Fibroblast of lung (primary cell): ENCODE results near the gene TSGA10. TPM values are rescaled to one million over a fixed set of nuclear protein-coding genes. Genes with fewer than 3 reads are reported as not detected.
"Not testable (repeated sequence)": the region's sequence is repeated elsewhere in the genome, so short reads cannot be mapped to it uniquely, and the experiment has no call there.

Source experiments
- DNase-seq, 2 donors: peaks; one replicate each; pipeline versions ENCODE4 v3.0.0 to v3.0.0-alpha.2; 2010; ENCODE audit warnings: low read depth in 2 of 2
- H2AFZ ChIP-seq: 2 replicates; pipeline ENCODE4 v1.5.1; 2012; ENCODE audit warnings: low read length, control low read depth, inconsistent platforms
- H3K27ac ChIP-seq: 2 replicates; pipeline ENCODE4 v1.5.1; 2011; ENCODE audit warnings: low read length, control low read depth; ENCODE audit not compliant: insufficient read depth
- H3K27me3 ChIP-seq: 2 replicates; pipeline ENCODE4 v1.5.1; 2011; ENCODE audit warnings: mild to moderate bottlenecking, low read length; ENCODE audit not compliant: control insufficient read depth, insufficient read depth
- H3K36me3 ChIP-seq: 2 replicates; pipeline ENCODE4 v1.5.1; 2011; ENCODE audit warnings: low read length; ENCODE audit not compliant: control insufficient read depth, insufficient read depth
- H3K4me1 ChIP-seq: 2 replicates; pipeline ENCODE4 v1.5.1; 2011; ENCODE audit warnings: low read length; ENCODE audit not compliant: control insufficient read depth, insufficient read depth; ENCODE audit errors: extremely low read depth
- H3K4me2 ChIP-seq: 2 replicates; pipeline ENCODE4 v1.5.1; 2011; ENCODE audit warnings: low read length, control low read depth; ENCODE audit not compliant: insufficient read depth; ENCODE audit errors: extremely low read depth
- H3K4me3 ChIP-seq, 4 experiments: fragments of 200-600 bp in 1 of 4; sonication (generic) in 1 of 4; replicated peaks in 1 of 4; 2 replicates each; pipeline ENCODE4 v1.5.1; 2011 to 2016; ENCODE audit warnings: low read length in 4 of 4, low read depth in 3 of 4, mild to moderate bottlenecking in 3 of 4, control low read depth in 2 of 4, inconsistent platforms in 1 of 4, mixed read lengths in 1 of 4; ENCODE audit not compliant: insufficient read depth in 1 of 4; ENCODE audit errors: control extremely low read depth in 1 of 4
- H3K79me2 ChIP-seq: 2 replicates; pipeline ENCODE4 v1.5.1; 2012; ENCODE audit warnings: mild to moderate bottlenecking, low read length, inconsistent platforms; ENCODE audit not compliant: control insufficient read depth, insufficient read depth
- H3K9ac ChIP-seq: 2 replicates; pipeline ENCODE4 v1.5.1; 2011; ENCODE audit warnings: mild to moderate bottlenecking, low read length, control low read depth; ENCODE audit not compliant: insufficient read depth
- H3K9me3 ChIP-seq: 2 replicates; pipeline ENCODE4 v1.5.1; 2012; ENCODE audit warnings: low read depth, low read length; ENCODE audit not compliant: control insufficient read depth, insufficient read depth
- H4K20me1 ChIP-seq: 2 replicates; pipeline ENCODE4 v1.5.1; 2011; ENCODE audit warnings: low read length; ENCODE audit not compliant: control insufficient read depth, insufficient read depth; ENCODE audit errors: extremely low read depth
- CTCF ChIP-seq, 2 donors: IDR thresholded peaks in 1 of 2; conservative IDR thresholded peaks in 1 of 2; 1 replicate in 1 of 2; 2 replicates in 1 of 2; pipeline ENCODE4 v1.5.1; 2011 to 2012; ENCODE audit warnings: low read length in 2 of 2, control low read depth in 1 of 2, inconsistent platforms in 1 of 2, low read depth in 1 of 2, mild to moderate bottlenecking in 1 of 2
- EZH2 ChIP-seq: IDR thresholded peaks from 2 replicates; pipeline ENCODE4 v1.5.1; 2012; ENCODE audit warnings: low read length, control low read depth, mild to moderate bottlenecking; ENCODE audit errors: missing control alignments
- polyA plus RNA-seq, 2 donors: library from polyadenylated mRNA; depleted of rRNA in 1 of 2; stranded (reverse) in 1 of 2; unstranded in 1 of 2; fragments of >200 nt; gene quantifications; 2 replicates each; pipeline ENCODE4 v1.2.1, GENCODE V29; 2011 to 2012; ENCODE audit warnings: missing spikeins in 1 of 2
- total RNA-seq: library from RNA; depleted of rRNA; stranded (reverse); fragments of >200 nt; gene quantifications from 2 replicates; pipeline ENCODE4 v1.2.1, GENCODE V29; 2014

Gene TSGA10
- total and polyA plus RNA-seq, 2 donors (not counting 1 experiment from before 2014, with no cell fraction given) = 0.65 to 5.3 TPM

- DNase-seq = no peak
- Histone ChIP-seq H3K4me1 (no peaks in the 10 kb centered on the region), H3K4me3 (no peak overlapping the region), H3K9me3 (no peaks in the 10 kb centered on the region), H3K9ac (no peak overlapping the region), H3K79me2 (no peaks in the 10 kb centered on the region), H2AFZ (no peak overlapping the region), H3K4me2 (no peak overlapping the region), H3K27ac (no peak overlapping the region), H3K36me3 (no peaks in the 10 kb centered on the region), H3K27me3 (no peaks in the 10 kb centered on the region), H4K20me1 (no peaks in the 10 kb centered on the region)
- TF ChIP-seq EZH2 (no peak), CTCF (conservative IDR thresholded peaks at IDR 0.05 in 1 of 2, IDR thresholded peaks at IDR 0.05 in 1 of 2; ENCODE audit: low read depth in 1 of 2, low read length in 2 of 2) (no peak)
These were observed 45.5 kb upstream of the TSGA10 start for GRCh38 chr2:99200076-99200800.

GRCh38 chr2:99198103-99198841 lies 43.5 kb upstream of the TSGA10 start:
- Histone ChIP-seq H3K4me2 (no peak overlapping the region), H3K36me3 (no peaks in the 10 kb centered on the region), H3K4me3 (no peak overlapping the region), H2AFZ (no peak overlapping the region), H3K27ac (no peak overlapping the region), H4K20me1 (no peaks in the 10 kb centered on the region), H3K9me3 (no peaks in the 10 kb centered on the region), H3K79me2 (no peaks in the 10 kb centered on the region), H3K4me1 (no peaks in the 10 kb centered on the region), H3K27me3 (no peaks in the 10 kb centered on the region), H3K9ac (no peak overlapping the region)
- DNase-seq = no peak
- TF ChIP-seq EZH2 = no peak
- TF ChIP-seq CTCF (conservative IDR thresholded peaks at IDR 0.05 in 1 of 2, IDR thresholded peaks at IDR 0.05 in 1 of 2; ENCODE audit: low read depth in 1 of 2, low read length in 2 of 2) = no peak

- H3K9me3 ChIP-seq, H3K27me3 ChIP-seq, H3K9ac ChIP-seq, H2AFZ ChIP-seq, H3K4me1 ChIP-seq, H3K4me3 ChIP-seq, DNase-seq, H3K36me3 ChIP-seq, H3K27ac ChIP-seq, H4K20me1 ChIP-seq, H3K79me2 ChIP-seq, H3K4me2 ChIP-seq: not testable (repeated sequence)
These were observed 37.6 kb upstream of the TSGA10 start for GRCh38 chr2:99192364-99192763.
